ENCODE data around the gene RREB1. TPM values are rescaled to one million over a fixed set of nuclear protein-coding genes. Genes with fewer than 3 reads are reported as not detected.

Gene RREB1
- total and polyA plus RNA-seq, 2 of the 4 experiments (the other 2 are of a cell fraction), result 8.4 to 14.5 TPM

DNA sequence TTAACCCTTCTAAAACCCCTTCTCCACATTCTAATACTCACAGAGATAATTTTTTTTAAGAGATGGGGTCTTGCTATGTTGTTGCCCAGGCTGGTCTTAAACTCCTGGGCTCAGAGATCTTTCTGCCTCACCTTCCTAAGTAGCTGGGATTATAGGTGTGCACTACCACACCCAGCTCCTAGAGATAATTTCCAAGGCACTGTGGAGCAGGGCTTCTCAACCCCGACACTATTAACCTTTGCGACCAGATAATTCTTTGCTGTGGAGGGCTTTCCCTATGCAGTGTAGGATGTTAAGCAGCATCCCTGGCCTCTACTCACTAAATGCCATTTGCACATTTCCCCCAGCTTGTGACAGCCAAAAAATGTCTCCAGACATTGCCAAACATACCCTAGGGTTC is 8.8 kb upstream of the RREB1 start:
- ChIA-PET POLR2A (ENCODE audit: unreplicated experiment) (no interaction called here), CTCF (no interaction called here)
- H3K4me1 ChIP-seq (ENCODE audit: control insufficient read depth, insufficient read depth, low read length), result no peaks in the 10 kb centered on the region
- H2AFZ ChIP-seq (replicated peaks; ENCODE audit: low read length, poor library complexity), result no peak overlapping the region
- DNase-seq (no peak), ATAC-seq (ENCODE audit: low read depth) (no peak)
- H3K9me3 ChIP-seq (ENCODE audit: control insufficient read depth, insufficient read depth, low read length), result no peaks in the 10 kb centered on the region
- no peaks in the 10 kb centered on the region for H4K20me1 ChIP-seq (ENCODE audit: insufficient read depth, low read length)
- no peak overlapping the region for H3K4me2 ChIP-seq (ENCODE audit: low read depth, low read length)
- no peak overlapping the region for H3K4me3 ChIP-seq (ENCODE audit: insufficient read depth, low read depth, low read length)
- H3K4ac ChIP-seq (ENCODE audit: low read depth, low read length), result no peak overlapping the region
- no peak overlapping the region for H2BK20ac ChIP-seq (ENCODE audit: low read depth, low read length)
- H3K9me1 ChIP-seq (ENCODE audit: insufficient read depth, low read length), result no peaks in the 10 kb centered on the region
- no peak overlapping the region for H3K9ac ChIP-seq (ENCODE audit: low read depth, low read length)
- no TSS peak for BruUV-seq (replicated peaks)
- no peaks in the 10 kb centered on the region; the same call in 1 of the 2 replicates for H3K27me3 ChIP-seq (ENCODE audit: control insufficient read depth, insufficient read depth, low read length)
- no peak overlapping the region for H3K27ac ChIP-seq (ENCODE audit: insufficient read depth, low read length)
- dilution Hi-C loops (cut with HindIII; ENCODE audit: low sequenced_read_pairs, unreplicated experiment), result no loop called here
- H3K18ac ChIP-seq (ENCODE audit: low read depth, low read length), result no peak overlapping the region
- no peak overlapping the region for H4K8ac ChIP-seq (ENCODE audit: low read depth in 2 of 2, low read length in 2 of 2)
- H4K91ac ChIP-seq (ENCODE audit: insufficient read depth, low read depth, low read length), result no peak overlapping the region
- in situ Hi-C loops (cut with MboI; ENCODE audit: low sequenced_read_pairs), result no loop called here
- H2BK15ac ChIP-seq (ENCODE audit: low read depth, low read length), result no peak overlapping the region
- no peak overlapping the region for H2AK9ac ChIP-seq (replicated peaks; ENCODE audit: low read depth, low read length, poor library complexity)
- no peak overlapping the region for H2BK5ac ChIP-seq (ENCODE audit: low read depth, low read length, poor library complexity, severe bottlenecking)
- H3K23ac ChIP-seq (ENCODE audit: low read depth, low read length), result no peak overlapping the region
- no peaks in the 10 kb centered on the region for H3K36me3 ChIP-seq (ENCODE audit: control insufficient read depth, insufficient read depth, low read length)
- no CpG with 5 or more reads among the region's 2 CpGs for WGBS, 2 experiments (ENCODE audit: extremely low coverage in 2 of 2, insufficient read length in 1 of 2)
- TF ChIP-seq MAFK (IDR thresholded peaks at IDR 0.05; ENCODE audit: low read depth, low read length) (no peak), RAD21 (IDR thresholded peaks at IDR 0.05; ENCODE audit: low read length) (no peak), MAZ (IDR thresholded peaks at IDR 0.05; ENCODE audit: borderline replicate concordance, low read depth, low read length) (no peak), SMC3 (IDR thresholded peaks at IDR 0.05; ENCODE audit: low read depth, low read length) (no peak), MXI1 (IDR thresholded peaks at IDR 0.05; ENCODE audit: borderline replicate concordance, low read depth, low read length) (no peak), BHLHE40 (IDR thresholded peaks at IDR 0.05; ENCODE audit: low read depth, low read length) (no peak), FOS (IDR thresholded peaks at IDR 0.05; ENCODE audit: low read depth, low read length) (no peak), NFE2L2 (IDR thresholded peaks at IDR 0.05; ENCODE audit: low read depth, low read length) (no peak), ELK1 (IDR thresholded peaks at IDR 0.05; ENCODE audit: borderline replicate concordance, low read depth, low read length) (no peak), RFX5 (IDR thresholded peaks at IDR 0.05; ENCODE audit: low read depth, low read length) (no peak), CEBPB (IDR thresholded peaks at IDR 0.05; ENCODE audit: low read depth, low read length) (no peak), POLR2A (IDR thresholded peaks at IDR 0.05; ENCODE audit: low read depth, low read length) (no peak), RCOR1 (IDR thresholded peaks at IDR 0.05; ENCODE audit: insufficient replicate concordance, low read length) (no peak), CHD1 (IDR thresholded peaks at IDR 0.05; ENCODE audit: low read depth, low read length) (no peak)
- TF ChIP-seq, protein P1, sequence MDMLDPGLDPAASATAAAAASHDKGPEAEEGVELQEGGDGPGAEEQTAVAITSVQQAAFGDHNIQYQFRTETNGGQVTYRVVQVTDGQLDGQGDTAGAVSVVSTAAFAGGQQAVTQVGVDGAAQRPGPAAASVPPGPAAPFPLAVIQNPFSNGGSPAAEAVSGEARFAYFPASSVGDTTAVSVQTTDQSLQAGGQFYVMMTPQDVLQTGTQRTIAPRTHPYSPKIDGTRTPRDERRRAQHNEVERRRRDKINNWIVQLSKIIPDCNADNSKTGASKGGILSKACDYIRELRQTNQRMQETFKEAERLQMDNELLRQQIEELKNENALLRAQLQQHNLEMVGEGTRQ (IDR thresholded peaks at IDR 0.05; ENCODE audit: low read depth, low read length), result no peak
- TF ChIP-seq, protein P2, sequence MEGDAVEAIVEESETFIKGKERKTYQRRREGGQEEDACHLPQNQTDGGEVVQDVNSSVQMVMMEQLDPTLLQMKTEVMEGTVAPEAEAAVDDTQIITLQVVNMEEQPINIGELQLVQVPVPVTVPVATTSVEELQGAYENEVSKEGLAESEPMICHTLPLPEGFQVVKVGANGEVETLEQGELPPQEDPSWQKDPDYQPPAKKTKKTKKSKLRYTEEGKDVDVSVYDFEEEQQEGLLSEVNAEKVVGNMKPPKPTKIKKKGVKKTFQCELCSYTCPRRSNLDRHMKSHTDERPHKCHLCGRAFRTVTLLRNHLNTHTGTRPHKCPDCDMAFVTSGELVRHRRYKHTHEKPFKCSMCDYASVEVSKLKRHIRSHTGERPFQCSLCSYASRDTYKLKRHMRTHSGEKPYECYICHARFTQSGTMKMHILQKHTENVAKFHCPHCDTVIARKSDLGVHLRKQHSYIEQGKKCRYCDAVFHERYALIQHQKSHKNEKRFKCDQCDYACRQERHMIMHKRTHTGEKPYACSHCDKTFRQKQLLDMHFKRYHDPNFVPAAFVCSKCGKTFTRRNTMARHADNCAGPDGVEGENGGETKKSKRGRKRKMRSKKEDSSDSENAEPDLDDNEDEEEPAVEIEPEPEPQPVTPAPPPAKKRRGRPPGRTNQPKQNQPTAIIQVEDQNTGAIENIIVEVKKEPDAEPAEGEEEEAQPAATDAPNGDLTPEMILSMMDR (conservative IDR thresholded peaks at IDR 0.05; ENCODE audit: low read depth, low read length), result no peak
- H4K5ac ChIP-seq (ENCODE audit: low read depth, low read length), result no peak overlapping the region
- intact Hi-C loops (cut with micrococcal nuclease), result no loop called here
- no peak overlapping the region for H2AK5ac ChIP-seq (ENCODE audit: low read depth, low read length)
- no peak overlapping the region for H3K14ac ChIP-seq (replicated peaks; ENCODE audit: low read depth, low read length)
- no peak overlapping the region for H2BK120ac ChIP-seq (ENCODE audit: low read depth, low read length)
- no peaks in the 10 kb centered on the region for H3K79me1 ChIP-seq (ENCODE audit: low read depth in 1 of 2, low read length in 2 of 2)
- H3K56ac ChIP-seq (ENCODE audit: extremely low read depth, insufficient read depth, low read length), result no peak overlapping the region
